GM18505 (cell line): ENCODE results near the gene BRPF3.

Experiments used
- ATAC-seq: cut with Tn5 transposase; IDR thresholded peaks from one replicate; pipeline ENCODE4 v1.9.1; 2021; ENCODE audit not compliant: unreplicated experiment
- POLR2A ChIP-seq: IDR thresholded peaks from 4 replicates; pipeline ENCODE4 v1.6.1; 2011; ENCODE audit warnings: borderline replicate concordance; ENCODE audit not compliant: insufficient read depth, insufficient read length; ENCODE audit errors: extremely low read depth

BRPF3 gene

DNA sequence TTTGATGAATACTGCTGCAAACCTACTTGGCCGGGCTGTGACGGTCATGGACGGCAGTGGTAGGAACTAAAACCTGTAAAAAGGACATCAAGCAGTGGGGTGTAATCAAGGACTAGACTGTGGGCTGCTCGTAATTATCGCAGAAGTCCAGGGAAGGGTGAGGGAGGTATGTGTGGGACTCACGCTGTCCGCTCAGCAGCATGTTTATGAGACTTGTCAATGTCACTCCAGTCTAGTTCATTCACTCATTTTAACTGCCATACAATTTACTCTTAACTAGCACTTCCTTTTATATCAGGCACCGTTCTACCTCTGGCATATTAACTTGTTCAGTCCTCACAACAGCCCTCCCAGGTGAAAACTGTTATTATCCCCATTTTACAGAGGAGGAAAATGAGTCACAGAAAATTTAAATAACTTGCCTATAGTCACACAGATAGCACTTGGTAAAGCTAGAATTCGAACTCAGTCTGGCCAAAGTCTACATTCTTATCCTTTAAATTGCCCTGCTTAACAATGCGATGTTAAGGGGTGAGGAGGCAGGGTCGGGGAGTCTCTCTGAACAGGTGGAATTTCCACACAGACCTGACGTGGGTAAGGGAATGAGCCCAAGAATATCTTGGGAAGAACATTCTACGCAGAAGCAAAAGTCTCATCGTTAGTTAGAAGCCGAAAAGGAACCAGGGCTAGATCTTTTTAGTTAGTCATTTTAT lies 77.4 kb downstream of the BRPF3 start:
- ATAC-seq: no peak
- TF ChIP-seq POLR2A: no peak

GRCh38 chr6:36276581-36277536 lies 80.3 kb downstream of the BRPF3 start:
- TF ChIP-seq POLR2A: no peak
- ATAC-seq: no peak

- TF ChIP-seq POLR2A: no peak
- ATAC-seq: no peak
These were observed 81.5 kb downstream of the BRPF3 start for GRCh38 chr6:36277946-36278470.

DNA sequence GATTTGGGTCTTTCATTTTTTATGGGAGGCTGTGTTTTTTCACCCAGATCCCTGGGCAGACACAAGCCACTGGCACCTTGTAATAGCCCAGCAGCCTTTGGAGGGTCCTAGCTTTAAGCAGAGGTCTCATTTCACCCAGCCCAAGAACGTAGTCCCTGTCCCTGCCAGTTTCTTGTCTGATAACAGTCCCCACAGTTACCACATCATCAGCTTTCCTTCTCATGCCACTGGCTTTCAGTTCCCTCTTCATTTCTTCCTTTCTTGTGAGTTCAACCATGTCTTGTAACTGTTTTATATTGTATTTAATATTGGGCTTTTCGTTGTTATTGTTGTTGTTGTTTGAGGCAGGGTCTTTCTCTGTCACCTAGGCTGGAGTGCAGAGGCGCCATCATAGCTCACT lies 83.9 kb downstream of the BRPF3 start:
- TF ChIP-seq POLR2A: no peak
- ATAC-seq: no peak

DNA sequence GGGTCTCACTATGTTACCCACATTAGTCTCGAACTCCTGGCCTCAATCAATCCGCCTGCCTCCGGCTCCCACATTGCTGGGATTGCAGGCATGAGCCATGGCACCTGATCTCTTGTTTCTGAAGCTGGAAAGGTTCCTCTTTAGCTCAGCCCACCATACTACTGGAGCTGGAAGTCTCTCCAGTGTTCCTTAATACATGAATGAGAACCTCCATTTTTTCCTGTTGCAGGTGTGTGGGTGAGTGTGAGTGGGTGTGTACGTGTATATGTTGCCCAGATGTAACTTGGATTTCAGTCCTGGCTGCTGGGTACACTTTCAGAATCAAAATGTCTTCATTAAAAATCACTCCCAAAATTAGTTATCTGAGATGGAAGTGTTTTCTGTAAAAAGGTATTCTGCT lies 84.4 kb downstream of the BRPF3 start:
- TF ChIP-seq POLR2A: no peak
- no peak for ATAC-seq
